AG09319 (cell line): ENCODE measurements around the gene LAGE3.

ENCODE experiments used
- DNase-seq: peaks from one replicate; pipeline ENCODE4 v3.0.0-alpha.2; 2010; ENCODE audit warnings: low read depth; ENCODE audit errors: extremely low read depth
- TF ChIP-seq, protein P1 (sequence below): IDR thresholded peaks from 2 replicates; pipeline ENCODE4 v1.5.1; 2011; ENCODE audit warnings: low read depth, mild to moderate bottlenecking, inconsistent platforms, low read length, moderate library complexity

The LAGE3 gene

DNA sequence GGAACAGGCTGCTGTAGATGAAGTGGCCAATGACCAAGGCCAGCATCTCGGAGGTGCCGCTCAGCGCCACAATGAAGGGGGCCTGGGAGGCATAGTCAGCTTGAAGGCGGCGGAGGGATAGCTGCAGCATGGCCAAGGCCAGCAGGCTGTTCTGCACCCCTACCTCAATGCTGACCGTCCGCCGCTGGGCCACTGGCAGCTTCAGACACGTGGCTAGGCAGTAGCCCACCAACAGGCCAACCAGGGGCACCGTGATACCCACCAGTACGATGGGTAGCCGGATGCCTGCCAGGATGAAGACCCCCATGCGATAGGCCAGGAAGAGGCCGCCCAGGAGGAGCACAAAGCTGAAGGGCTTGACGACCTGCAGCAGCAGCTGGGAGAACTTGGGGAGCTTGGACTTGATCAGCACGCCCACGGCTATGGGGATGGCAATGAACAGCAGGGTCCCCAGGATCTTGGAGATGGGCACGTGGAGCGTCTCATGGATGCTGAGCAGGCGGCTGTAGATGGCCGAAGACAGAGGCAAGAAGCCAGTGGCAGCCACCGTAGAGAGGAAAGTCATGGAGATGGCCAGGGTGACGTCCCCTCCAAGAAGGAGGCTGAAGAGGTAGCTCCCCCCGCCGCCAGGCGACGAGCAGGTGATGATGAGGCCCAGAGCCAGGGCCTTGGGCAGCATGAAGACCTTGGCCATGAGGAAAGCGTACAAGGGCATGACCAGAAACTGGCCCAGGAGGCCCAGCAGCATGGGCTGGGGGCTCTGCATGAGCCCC lies 8.6 kb upstream of the LAGE3 start:
- no peak for DNase-seq
- TF ChIP-seq, protein P1, sequence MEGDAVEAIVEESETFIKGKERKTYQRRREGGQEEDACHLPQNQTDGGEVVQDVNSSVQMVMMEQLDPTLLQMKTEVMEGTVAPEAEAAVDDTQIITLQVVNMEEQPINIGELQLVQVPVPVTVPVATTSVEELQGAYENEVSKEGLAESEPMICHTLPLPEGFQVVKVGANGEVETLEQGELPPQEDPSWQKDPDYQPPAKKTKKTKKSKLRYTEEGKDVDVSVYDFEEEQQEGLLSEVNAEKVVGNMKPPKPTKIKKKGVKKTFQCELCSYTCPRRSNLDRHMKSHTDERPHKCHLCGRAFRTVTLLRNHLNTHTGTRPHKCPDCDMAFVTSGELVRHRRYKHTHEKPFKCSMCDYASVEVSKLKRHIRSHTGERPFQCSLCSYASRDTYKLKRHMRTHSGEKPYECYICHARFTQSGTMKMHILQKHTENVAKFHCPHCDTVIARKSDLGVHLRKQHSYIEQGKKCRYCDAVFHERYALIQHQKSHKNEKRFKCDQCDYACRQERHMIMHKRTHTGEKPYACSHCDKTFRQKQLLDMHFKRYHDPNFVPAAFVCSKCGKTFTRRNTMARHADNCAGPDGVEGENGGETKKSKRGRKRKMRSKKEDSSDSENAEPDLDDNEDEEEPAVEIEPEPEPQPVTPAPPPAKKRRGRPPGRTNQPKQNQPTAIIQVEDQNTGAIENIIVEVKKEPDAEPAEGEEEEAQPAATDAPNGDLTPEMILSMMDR = no peak

DNA sequence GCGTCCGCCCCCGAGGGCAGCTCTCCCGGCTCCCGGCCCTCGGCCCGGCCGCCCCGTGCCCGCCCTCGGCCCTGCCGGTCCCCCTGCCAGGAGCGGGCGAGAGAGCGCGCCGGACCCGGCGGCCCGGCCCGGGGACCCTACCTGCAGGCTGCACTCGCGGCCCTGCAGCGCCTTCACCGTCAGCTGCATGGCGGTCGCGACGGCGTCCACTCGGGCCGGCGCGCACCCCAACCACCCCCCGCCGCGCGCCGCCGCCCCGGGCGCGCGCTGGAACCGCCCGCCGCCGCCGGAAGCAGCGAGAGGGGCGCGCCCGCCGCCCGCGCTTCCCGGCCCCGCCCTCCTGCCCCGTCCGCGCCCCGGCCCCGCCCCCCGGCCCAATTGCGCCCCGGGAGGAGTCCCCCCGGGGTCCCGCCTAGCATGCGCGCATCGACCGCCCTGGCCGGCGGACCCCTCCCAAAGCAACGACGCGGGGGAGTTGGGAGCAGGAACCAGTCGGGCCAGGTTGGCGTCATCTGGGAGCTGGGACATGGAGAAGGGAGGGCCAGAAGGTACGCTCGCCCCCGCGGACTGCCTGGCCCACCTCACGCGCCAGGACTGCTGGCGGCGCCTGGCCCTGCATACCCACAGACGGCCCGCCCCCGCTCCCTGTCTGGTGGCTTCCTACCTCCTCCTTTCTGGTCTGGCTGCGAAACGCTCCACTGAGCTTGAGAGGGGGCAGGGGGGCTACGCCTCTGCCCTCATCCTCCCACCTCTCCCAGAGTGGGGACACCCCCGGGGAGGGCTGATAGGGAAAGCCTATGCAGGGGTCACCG lies 7.5 kb upstream of the LAGE3 start, which contains the start of gene UBL4A:
UBL4A (minus strand) TSS at position 220 of the 812 bp plus-strand sequence; CDS start at position 189, 31 bp downstream.
- DNase-seq = no peak
- TF ChIP-seq, protein P1 = no peak

DNA sequence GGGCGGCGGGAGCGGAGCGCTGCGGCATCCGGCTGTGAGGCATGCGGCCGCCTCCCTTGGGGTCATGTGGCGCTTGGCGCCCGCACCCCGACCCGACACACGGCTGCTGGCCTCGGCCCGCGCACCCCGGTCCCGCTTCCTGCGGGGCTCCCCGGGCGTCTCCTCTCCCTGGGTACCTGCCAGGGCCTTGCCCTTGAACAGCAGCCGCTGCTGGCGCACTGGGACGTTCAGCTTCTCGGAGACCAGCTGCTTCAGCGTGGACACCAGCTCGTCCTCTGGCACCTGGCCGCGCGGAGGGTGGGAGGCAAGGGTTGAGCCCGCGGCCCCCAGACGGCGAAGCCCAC lies 6.9 kb upstream of the LAGE3 start:
- TF ChIP-seq, protein P1 = no peak
- no peak for DNase-seq

DNA sequence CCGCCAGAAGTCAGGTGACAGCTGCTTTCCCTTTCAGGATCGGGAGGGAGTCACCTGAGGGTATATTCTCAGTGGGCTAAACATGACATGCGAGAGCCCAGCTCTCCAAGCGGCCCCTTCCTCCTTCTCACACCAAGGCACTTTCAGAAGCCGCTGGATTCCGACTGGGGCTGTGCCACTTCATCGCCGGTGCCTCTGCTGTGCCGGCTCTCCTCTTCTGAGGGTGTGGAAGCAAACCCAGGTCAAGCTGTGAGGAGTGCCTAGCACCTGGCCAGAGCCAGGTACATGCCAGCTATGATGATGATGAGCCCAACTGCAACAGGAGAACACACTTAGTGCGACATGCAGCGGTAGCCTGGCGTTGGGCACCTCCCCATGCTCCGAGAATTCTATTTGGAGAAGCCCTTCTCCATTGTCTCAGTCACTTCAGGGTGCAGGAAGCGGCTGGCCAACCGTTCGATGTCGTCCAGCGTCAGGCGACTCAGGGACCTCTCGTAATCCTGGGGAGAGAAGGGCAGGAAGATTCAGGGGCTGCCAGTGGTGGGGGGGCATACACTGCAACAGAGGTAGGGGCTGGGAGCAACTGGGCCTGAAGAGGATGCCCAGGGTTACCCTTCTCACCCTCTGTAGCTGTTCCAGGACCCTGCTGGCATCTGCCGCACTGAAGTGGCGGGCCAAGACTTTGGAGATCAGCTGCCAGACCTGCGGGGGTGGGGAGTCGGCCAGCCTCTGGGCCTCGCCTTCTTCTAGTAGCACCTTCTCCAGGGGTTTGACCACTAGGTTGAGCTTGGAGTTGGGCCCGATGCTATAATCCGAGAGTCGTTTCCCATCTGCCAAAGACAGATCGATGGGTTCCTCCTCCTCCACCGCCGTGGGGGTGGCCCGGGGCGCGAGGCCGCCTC lies 6.3 kb upstream of the LAGE3 start:
- DNase-seq = no peak
- TF ChIP-seq, protein P1 = no peak

DNA sequence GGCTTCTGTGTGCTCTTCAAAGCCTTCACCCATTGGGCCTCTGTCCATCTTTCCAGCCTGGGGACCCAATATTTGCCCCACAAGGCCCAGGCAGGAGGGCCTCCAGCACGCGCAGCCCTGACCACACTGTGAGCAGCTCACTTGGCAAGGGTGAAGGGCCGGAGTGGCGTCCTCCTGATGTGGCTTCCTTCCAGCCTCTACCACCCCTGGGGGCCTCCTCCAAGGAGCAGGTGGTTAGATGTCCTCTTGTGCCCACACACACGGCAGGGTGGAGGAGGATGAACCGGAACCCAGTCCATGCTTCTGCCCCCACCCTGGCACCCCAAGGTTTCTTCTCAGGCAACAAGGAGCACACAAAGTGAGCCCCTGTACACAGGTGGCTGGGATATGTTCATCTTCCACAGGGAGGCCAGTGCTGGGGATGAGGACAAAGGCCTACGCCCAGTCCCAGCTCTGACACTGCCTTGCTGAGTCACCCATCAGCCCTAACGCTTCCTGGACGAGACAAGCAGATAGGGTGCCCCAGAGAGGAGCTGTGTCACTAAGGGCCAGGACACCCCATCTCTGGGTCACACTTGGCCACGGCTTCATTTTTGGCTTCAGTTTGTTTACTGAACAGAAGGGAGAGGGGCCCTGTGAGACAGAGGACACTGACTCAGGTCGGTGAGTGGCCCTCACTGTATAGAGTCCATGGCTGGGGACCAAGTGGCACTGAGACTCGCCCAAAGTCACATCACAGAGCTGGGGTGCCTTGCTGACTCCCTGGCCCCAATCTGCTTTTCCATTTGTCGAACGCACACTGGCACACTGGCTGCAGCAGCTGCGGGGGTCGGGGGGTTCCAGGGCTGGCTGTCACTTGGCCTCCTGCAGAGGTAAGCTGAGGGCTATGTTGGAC lies 5.4 kb upstream of the LAGE3 start:
- TF ChIP-seq, protein P1 = no peak
- DNase-seq = no peak

DNA sequence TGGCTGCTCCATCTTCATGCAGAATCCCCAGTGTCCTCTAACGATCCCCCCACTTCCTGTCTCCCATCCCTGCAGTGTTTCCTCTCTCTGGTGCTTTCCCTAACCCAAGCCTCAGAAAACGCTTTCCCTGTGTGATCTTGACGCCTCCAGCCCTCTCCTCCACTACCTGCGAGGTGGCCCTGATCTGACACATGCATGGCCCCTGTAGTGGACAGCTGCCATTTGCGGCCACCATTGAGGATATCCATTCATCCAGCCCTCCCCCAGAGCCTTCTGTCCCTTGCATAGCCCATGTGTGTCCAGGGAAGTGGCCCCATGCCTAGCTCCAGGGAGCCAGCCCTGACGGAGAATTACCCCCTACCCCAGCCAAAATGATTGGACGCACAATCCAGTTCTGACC lies 4.2 kb upstream of the LAGE3 start:
- TF ChIP-seq, protein P1 = no peak
- no peak for DNase-seq
